Sigmoid colon (tissue), 4 donors: ENCODE results near the gene ZNF503.

ENCODE experiments used
- CTCF ChIP-seq, 4 experiments: fragments of 450-650 bp in 3 of 4; fragments of 200-600 bp in 1 of 4; IDR thresholded peaks; one replicate each; pipeline ENCODE4 v1.5.1; 2016 to 2019; ENCODE audit warnings: antibody characterized with exemption in 4 of 4, mild to moderate bottlenecking in 3 of 4, moderate library complexity in 2 of 4
- EP300 ChIP-seq, 4 donors: sonication (generic); formaldehyde crosslinking; IDR thresholded peaks; one replicate each; pipeline ENCODE4 v1.6.1; 2017; ENCODE audit warnings: antibody characterized with exemption in 4 of 4

GRCh38 chr10:75394221-75394620 lies 7.3 kb downstream of the ZNF503 start:
- TF ChIP-seq CTCF (IDR thresholded peaks at IDR 0.05) = no peak
- TF ChIP-seq EP300 (IDR thresholded peaks at IDR 0.05) = no peak
